ENCODE data around the gene TAF10.

The TAF10 gene

DNA sequence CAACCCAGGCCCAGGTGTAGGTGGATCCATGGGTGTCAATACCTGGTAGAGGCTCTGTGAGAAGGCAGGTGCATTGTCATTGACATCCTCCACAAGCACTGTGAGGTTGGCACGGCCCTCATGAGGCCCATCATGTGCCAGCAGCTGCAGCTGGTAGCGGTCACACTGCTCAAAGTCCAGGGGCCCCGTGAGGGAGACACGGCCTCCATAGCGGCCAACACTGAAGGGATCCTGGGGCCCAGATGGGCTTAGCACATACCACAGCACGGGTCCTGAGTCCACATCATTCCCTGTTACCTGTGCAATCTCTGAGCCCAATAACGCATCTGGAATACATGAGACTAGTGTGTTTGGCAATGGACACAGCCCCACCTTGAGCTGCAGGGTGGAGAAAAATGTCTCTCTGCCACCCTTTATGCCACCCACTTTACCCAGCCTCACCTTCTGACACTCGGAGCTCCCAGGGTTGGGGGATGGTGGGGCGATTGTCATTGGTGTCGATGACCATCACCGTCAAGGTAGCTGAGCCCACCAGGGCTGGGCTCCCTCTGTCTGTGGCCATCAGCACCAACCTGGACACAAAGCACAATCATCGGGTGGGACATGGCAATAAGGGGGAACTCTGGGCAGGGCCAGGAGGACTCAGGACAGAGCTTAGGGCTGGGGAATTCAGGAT, 13.3 kb upstream of the TAF10 start:
- DNase-seq (ENCODE audit: low read depth in 2 of 2) = no peak

DNA sequence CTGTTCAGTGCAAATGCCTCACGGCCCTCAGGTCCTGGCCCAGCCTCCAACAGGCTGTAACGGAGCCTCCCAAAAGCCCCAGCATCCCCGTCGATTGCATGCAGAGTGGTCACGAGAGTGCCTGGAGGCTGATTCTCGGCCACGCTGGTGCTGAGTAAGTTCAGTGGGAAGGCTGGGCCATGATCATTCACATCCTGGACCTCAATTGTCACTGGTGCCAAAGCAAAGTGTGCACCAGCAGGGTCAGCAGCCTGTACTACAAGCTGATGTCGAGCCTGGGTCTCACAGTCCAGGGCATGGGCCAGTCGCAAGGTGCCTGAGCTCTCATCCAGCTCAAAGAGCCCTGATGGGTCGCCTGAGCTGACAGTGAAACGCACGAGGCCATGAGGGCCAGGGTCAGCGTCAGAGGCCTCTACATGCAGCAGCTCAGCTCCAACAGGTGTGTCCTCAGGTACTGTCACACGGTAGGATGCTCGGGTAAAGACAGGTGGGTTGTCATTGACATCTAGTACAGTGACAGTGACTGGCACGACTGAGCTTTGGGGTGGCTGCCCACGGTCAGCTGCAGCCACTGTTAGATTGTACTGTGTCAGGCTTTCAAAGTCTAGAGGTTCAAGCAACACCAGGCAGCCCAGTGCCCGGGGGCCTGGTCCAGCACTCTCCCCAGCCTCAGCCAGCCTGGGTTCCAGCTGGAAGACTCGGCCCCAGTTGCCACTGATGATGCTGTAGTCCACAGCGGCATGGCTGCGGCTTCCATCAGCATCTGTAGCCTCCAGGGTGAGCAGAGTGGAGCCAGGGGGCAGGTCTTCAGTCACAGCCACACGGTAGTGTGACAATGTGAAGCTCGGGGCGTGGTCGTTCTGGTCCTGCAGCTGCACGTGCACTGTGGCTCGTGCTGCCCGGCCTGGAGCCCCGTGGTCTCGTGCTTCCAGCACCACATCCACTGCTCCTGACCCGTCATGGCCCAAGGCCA, 11.7 kb upstream of the TAF10 start:
- no peak for DNase-seq (ENCODE audit: low read depth in 2 of 2)

DNA sequence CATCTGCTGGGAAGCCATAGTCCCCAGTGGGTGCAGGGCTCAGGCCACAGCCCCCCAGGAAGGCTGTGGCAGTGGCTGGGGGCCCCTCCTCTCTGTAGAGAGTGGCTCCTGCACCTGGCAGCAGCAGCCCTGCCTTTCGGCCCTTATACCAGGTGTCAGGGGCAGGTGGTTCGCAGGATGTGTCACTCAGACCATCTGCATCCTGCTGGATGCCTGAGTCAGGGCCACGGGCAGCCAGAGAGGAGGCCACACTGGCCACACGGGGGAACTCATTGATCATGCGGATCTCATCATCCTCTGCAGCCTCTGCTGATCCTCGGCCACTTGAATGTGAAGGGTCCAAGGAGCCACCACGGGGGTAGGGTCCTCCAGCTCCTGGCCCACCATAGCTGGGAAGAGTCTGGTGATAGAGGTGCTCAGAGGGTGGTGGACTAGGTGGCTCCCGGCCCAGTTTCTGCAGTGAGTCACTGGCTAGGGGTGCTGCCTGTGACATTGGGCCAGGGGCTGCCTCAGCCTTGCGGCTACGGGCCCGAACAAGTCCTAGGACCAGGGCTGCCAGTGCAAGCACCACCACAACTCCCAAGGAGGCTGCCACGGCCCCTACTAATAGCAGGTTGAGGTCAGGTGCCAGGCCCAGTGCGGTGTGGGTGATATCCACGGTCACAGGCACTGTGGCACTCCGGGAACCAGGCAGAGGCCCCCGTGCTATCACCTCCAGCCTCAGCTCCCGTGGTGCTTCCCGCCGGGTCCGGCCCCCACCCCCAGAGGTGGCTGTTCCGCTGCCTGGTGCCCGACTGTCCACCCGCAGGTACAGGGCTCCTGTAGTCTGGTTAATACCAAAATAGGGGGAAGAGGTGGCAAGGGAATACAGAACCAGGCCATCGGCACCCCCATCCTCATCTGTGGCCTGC, 10.5 kb upstream of the TAF10 start:
- DNase-seq (ENCODE audit: low read depth in 2 of 2) = no peak

DNA sequence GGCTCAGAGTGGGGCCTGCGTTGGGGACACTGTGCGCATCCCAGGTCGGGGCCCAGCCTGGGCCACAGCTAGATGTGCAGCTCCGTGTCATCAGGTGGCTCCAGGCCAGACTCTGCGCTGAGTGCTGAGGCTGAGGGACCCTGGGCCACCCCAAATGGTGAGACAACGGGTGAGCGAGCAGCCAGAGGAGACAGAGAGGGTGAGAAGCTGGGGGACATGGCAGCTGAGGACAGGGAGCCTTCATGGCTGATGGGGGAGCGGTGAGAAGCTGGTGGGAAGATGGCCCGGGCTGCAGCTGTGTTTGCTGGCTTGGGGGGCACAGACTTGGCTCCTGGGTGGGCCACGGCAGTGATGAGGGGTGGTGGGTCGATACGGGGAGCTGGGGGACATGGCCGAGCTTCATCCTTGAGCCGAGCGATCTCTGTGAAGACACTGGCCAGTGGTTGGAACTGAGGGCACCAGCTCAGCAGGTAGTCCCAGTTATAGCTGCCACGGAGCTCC, 9.7 kb upstream of the TAF10 start:
- DNase-seq (ENCODE audit: low read depth in 2 of 2) = no peak

DNA sequence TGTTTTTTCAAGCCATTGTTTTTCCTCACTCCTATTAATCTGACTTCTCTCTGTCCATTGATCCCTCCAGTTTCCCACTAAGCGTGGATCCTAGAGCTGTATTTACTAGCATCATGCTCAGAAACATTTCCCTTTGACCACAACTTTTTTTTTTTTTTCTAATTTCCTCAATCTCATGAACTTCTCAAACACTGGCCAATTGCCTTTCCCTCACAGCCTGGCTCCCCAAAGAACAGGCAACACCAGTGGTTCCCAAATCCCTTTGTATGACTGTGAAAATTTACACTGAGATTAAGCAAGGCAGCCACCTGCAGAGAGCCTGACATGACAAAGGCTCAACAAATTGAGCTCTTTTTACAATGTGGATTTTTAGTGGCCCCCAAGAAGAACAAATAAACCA, 8.6 kb upstream of the TAF10 start:
- DNase-seq (ENCODE audit: low read depth in 2 of 2) = no peak

DNA sequence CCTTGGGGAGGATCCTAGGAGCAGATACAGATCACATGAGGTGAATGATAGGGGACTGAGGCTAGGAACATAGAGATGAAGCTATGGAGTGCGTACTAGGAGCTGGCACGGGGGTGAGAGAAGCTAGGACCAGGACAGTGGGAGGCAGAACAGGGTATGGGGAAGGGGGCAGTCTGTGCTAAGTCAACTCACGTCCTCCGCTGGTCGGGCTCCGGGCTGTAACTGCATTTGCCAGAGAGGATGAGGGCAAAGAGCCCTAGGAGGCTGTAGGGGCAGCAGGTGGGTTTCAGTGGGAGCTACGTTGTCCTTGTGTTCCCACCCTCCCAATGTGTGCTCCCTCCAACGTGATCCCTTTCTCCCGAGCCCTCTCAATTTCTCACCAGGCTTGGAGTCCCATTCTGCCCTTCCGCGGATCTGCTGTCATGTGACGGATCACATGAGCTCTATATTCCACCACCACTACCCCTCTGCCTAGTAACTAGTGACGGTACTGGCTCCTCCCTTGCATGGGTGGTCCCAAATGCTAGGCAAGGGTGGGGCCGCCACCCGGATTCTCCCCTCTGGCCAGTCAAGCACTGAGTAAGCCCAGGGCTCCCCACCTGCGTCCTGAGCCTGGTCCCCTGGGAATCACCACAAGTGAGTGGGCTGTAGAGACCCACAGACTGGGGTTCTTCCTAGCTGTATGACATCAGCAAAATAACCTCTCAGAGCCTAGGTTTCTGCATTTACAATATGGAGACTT, 7.2 kb upstream of the TAF10 start, which contains the start of gene TPP1:
TPP1 (minus strand) TSS at position 419 of the 742 bp plus-strand sequence; CDS start at position 397, 22 bp downstream.
- DNase-seq (ENCODE audit: low read depth in 2 of 2) = peak; percentile 82 to 83

DNA sequence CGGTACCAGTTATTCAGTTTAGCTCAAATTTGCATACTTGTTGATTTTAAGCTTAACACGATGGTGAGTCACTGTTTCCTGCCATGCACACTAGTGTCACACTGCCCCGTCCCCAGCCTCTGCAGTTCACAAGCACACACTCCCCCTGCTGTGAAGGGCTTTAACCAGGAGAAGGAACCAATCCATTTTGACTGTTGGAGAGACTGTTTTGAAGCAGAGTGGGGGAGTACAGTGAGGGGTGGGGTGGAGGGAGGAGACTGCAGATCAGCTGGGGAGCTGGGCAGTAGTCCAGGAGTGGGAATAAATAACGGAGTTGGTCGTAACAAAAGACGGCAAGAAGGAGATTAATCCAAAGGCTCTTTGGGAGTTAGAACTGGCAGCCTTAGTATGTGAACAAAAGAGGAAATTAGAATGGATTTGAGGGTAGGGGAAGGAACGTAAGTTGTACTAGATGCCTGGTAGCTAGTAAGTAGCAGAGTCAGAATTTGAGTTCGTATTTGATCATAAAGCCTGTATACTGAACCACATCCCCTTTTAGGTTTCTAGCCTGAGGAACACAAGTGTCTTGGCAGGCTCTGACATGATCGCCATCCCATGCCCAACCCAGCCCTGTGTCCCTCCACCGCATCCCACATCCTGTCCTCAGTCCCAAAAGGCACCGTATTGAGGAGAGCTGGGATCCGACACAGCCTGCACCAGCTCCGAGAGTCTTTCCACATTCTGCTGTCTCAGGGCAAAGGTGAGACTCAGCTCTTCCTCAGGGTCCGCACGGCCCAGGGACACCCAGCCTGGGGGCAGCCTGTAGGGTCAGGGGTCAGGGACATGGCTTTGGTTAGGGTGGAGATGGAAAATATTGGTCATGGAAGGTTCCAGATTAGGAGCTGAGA, 6.3 kb upstream of the TAF10 start:
- peak; percentile 31 to 40 for DNase-seq (ENCODE audit: low read depth in 2 of 2)

DNA sequence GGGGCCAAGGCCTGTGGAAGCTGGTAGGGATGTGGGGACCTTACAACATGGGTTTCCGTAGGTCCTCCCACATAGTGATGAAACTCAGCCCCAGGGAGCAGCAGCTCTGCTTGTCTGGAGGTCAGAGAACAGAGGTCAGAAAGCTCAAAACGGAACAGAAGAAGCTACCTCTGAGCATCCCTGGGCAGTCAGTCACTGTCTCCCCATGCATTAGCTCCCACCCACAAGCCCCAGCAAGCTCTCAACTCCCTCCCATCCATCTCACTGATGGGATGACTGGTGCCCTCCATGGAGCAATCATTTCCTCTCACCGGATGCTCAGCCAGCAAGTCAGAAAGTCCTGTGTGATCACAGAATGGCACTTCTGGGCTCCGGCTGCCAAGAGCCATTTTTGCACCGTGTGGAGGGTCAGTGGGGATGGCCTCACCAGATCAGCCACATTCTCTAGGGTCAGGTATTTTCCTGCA, 5.3 kb upstream of the TAF10 start:
- no peak for DNase-seq (ENCODE audit: low read depth in 2 of 2)

DNA sequence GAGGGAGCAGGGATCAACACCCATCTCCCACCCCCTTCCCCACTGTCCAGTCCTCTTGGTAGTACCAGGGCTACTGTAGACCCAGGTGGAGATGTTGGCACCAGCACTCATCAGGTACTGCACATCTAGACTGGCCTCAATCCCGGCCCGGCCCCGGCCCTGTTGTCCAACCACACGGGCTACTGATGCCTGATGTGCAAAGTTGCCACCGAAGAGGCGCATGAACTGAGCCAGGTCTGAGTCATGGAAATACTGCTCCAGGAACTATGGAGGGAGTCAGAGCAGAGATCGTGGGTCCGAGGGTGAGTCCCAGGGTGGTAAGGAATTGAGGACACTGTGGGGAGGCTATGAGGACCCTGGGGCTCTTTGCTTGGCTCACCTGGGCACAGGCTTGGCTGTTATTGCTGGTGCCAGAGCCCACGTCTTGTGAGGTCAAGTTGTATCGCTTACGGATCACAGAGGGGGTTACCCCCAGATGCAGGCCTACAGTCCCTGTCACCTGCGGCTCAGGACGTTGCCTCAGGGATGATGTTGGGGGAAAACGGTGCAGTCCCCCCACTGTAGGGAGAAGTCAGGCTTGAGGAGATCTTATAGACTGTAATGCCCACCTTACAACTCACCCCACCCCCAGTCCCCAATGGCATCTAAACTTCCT, 4.7 kb upstream of the TAF10 start:
- DNase-seq (ENCODE audit: low read depth in 2 of 2) = no peak

DNA sequence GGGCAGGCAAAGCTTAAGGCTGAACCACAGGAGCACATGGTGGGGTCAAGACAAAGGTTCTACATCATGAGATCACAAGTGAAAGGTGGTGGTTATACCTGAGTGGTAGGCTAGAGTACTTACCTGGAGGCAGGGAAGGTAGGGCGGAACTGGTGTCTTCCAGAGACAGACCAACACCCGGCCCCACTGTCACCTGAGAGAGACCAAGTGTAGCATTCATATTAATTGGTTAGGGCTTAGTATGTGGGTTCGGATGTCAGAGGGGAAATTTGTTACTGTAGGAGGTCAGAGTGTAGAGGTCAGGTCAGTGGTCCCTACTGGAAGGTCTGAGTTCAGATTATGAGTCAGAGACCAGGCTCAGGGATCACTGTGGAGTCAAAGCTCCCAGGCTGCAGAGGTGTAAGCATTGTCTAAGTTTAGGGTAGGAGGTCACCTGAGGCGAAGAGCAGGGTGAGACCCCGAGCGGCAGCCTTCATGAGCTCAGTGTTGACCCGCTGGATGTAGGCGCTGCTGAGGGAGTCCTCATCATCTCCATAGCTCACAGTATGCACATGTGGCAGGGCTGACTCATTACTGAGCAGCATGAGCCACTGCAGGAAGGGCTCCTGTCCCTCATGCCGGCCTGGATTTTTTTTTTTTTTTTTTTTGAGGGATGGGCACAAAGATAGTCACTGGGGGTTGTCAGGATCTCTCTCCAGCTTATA, 4.0 kb upstream of the TAF10 start:
- no peak for DNase-seq (ENCODE audit: low read depth in 2 of 2)

DNA sequence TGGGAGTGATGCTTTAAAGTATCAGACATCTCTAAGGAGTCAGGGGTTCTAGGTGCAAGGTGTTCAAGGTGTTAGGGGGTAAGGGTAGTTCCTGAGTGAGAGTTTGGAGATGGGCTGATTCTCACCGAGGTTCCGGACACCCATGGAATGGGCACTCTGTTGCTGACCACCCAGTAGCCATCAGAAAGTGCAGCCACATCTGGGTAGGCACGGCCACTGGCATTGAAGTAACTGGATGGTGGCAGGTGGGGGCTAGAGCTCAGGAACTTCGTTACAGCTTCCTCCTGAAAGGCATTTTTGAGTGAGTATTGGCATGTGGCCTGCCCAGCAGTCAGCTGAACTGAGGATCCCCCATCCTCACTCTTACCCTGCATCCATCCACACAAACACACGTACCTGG, 3.0 kb upstream of the TAF10 start:
- DNase-seq (ENCODE audit: low read depth in 2 of 2) = no peak

DNA sequence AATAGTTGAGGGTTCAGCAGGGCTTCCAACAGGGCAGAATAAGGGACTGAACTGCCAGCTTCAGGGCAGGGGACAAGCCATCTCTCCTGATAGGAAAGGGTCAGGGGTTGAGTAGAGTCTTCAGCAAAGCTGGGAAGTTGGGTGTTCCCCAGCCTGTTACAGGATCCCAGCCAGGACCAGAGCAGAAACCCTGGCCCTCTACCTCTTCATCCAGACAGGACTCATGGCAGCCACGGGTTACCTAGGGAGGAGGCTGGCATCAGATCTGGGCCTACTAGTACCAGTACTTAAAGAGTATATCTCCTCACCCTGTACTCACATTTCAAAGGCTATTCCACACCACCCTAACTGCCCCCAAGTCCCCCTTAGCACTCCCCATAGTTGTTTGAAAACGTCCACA, 2.4 kb upstream of the TAF10 start:
- no peak for DNase-seq (ENCODE audit: low read depth in 2 of 2)

DNA sequence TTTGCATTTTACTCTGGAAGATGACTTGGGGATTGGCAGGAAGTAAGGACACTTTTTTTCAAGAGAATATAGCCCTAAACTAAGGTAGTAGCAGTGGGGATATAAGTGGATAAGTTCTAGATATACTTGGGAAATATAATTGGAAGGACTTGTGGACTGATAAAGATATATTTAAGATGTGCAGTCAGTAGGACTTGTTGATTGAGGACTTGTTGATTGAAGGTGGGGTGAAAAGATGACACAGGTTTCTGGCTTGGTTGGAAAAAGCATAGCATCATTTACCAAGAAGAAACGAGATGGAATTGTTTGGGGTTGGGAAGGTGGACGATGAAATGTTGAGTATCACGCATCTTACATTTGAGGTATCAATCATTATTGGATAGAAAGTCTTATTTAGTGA, 1.5 kb upstream of the TAF10 start:
- no peak for DNase-seq (ENCODE audit: low read depth in 2 of 2)

DNA sequence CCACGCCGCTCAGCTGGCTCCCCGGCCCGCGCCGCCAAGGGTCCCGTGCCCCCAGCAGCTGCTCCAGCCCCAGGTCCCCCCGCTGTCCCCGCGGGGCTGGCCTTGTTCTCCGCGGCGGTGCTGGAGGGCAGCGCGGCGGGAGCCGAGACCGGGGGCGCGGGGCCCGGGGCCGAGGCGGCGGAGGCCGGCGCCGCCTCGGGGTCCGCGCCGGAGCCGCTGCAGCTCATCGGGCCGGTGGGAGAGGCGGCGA, 128 bp downstream of the TAF10 start:
- no peak for DNase-seq (ENCODE audit: low read depth in 2 of 2)

DNA sequence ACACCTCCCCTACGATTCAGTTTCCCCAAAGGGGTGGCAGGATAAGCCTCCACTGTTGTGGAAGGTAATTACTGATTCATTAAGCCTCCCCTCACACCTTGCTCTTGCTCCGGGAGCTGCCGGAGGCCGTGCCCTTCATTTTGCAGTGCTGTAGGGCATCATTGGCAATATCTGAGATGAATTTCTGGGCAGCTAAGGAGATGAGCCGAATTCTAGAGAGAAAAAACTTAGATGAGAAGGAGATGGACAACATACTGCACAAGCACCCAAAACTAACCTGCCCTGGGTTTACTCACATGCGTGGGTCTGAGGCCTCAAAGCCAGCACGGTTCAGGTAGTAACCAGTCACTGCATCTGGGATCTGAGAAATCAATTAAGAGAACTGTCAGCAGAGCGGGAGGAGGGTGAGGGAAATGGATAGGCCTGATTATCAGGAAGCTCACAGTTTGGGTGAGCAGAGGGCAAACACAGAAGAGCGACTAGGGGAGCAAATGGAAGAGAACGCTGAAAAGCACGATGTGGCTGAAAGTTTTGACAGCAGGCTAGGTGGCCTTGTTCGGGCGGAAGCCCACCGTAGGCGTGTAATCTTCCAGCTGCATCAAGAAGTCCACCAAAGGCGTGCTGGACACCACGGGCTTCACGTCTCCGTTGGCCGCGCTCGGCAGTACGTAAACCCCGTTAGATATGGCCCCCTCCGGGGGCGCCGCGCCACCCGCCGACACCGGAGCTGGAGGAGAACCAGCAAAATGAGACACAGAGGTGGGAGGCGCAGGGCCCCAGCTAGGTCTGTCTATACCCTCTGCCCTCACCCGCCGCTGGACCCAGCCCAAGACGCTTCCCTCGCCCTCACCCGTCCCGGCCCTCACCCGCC, 689 bp downstream of the TAF10 start:
- DNase-seq (ENCODE audit: low read depth in 2 of 2) = peak in 1 of 2 donors; percentile 5

DNA sequence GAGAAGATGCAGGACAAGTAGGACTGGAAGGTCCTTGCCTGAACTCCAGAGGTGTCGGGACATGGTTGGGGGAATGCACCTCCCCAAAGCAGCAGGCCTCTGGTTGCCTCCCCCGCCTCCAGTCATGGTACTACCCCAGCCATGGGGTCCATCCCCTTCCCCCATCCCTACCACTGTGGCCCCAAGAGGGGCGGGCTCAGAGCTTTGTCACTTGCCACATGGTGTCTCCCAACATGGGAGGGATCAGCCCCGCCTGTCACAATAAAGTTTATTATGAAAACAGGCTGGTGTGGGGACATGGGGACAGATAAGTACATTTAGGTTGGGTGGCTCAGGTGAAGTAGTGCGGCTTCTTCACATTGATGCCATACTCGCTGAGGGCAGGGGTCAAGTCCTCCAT, 1.4 kb downstream of the TAF10 start:
- DNase-seq (ENCODE audit: low read depth in 2 of 2) = no peak

DNA sequence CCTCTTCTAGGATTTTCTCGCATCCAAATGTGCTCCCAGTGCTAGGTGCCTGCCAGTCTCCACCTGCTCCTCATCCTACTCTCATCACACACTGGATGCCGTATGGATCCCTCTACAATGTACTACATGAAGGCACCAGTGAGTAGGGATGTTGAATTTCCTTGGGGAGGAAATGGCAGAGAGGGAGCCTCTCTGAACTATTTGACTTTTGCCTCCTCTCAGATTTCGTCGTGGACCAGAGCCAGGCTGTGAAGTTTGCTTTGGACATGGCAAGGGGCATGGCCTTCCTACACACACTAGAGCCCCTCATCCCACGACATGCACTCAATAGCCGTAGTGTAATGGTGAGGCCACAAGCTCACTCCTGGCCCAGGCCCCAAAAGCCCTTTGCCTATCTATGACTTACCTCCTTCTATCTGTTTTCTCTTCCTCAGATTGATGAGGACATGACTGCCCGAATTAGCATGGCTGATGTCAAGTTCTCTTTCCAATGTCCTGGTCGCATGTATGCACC, 2.5 kb downstream of the TAF10 start:
- no peak for DNase-seq (ENCODE audit: low read depth in 2 of 2)

All from stimulated activated CD8-positive, alpha-beta memory T cell treated with anti-CD3 and anti-CD28 coated beads, Interleukin-7, amount 100 ng/mL, for 1 hour (primary cell).